OCI-LY3 (cell line): ENCODE measurements around the gene DDIT3.

ENCODE experiments used
- EZH2phosphoT487 ChIP-seq: fragments of 200-600 bp; shearing (Covaris generic); IDR thresholded peaks from 2 replicates; pipeline ENCODE4 v1.6.1; 2018; ENCODE audit warnings: antibody characterized with exemption, mixed run types, low read depth
- TF ChIP-seq, protein P1 (sequence below): fragments of 200-600, 300-600 bp; sonication (generic); IDR thresholded peaks from 2 replicates; pipeline ENCODE4 v1.5.1; 2014; ENCODE audit warnings: antibody characterized with exemption, low read length, low read depth

DNA sequence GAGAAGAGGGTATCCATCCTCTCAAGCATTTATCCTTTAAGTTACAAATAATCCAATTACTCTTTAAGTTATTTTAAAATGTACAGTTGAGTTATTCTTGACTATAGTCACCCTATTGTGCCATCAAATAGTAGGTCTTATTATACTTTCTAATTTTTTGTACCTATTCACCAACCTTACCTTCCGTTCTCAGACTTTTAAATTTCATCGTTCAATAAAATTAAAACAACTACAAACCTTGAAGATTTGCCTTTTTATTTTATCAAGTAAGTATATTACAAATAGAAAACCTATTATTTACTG, 27.6 kb upstream of the DDIT3 start:
- TF ChIP-seq, protein P1, sequence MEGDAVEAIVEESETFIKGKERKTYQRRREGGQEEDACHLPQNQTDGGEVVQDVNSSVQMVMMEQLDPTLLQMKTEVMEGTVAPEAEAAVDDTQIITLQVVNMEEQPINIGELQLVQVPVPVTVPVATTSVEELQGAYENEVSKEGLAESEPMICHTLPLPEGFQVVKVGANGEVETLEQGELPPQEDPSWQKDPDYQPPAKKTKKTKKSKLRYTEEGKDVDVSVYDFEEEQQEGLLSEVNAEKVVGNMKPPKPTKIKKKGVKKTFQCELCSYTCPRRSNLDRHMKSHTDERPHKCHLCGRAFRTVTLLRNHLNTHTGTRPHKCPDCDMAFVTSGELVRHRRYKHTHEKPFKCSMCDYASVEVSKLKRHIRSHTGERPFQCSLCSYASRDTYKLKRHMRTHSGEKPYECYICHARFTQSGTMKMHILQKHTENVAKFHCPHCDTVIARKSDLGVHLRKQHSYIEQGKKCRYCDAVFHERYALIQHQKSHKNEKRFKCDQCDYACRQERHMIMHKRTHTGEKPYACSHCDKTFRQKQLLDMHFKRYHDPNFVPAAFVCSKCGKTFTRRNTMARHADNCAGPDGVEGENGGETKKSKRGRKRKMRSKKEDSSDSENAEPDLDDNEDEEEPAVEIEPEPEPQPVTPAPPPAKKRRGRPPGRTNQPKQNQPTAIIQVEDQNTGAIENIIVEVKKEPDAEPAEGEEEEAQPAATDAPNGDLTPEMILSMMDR, result no peak
- TF ChIP-seq EZH2phosphoT487, result no peak
